Aorta (tissue), 5 donors: ENCODE data around the gene TESMIN. TPM values are rescaled to one million over a fixed set of nuclear protein-coding genes. Genes with fewer than 3 reads are reported as not detected.

Experiments
- ATAC-seq: fragments of 200-7000 bp; cut with Tn5 transposase; one replicate; pipeline ENCODE4 v1.9.1; 2022; ENCODE audit warnings: moderate library complexity; ENCODE audit not compliant: low FRiP score
- DNase-seq, 2 donors: peaks; one replicate each; pipeline ENCODE4 v3.0.0-alpha.2; 2020
- H3K27ac ChIP-seq, 2 donors: one replicate each; pipeline ENCODE4 v1.5.1; 2013; ENCODE audit warnings: low read length in 2 of 2, mild to moderate bottlenecking in 2 of 2, moderate library complexity in 2 of 2, control low read depth in 1 of 2, inconsistent platforms in 1 of 2, low read depth in 1 of 2
- H3K27me3 ChIP-seq, 2 donors: one replicate each; pipeline ENCODE4 v1.6.1; 2013; ENCODE audit warnings: control low read depth in 1 of 2, low read length in 1 of 2, mild to moderate bottlenecking in 1 of 2, moderate library complexity in 1 of 2; ENCODE audit not compliant: insufficient read depth in 2 of 2, control insufficient read depth in 1 of 2
- H3K36me3 ChIP-seq, 2 donors: one replicate each; pipeline ENCODE4 v1.6.1; 2013; ENCODE audit warnings: control low read depth in 1 of 2, low read length in 1 of 2, mild to moderate bottlenecking in 1 of 2; ENCODE audit not compliant: insufficient read depth in 2 of 2, control insufficient read depth in 1 of 2
- H3K4me1 ChIP-seq, 2 donors: one replicate each; pipeline ENCODE4 v1.6.1; 2013; ENCODE audit warnings: low read length in 2 of 2, control low read depth in 1 of 2, mild to moderate bottlenecking in 1 of 2, moderate library complexity in 1 of 2; ENCODE audit not compliant: insufficient read depth in 2 of 2, control insufficient read depth in 1 of 2
- H3K4me3 ChIP-seq, 2 donors: one replicate each; pipeline ENCODE4 v1.5.1; 2013; ENCODE audit warnings: low read length in 2 of 2, control low read depth in 1 of 2, mild to moderate bottlenecking in 1 of 2
- H3K9me3 ChIP-seq: one replicate; pipeline ENCODE4 v1.6.1; 2013; ENCODE audit warnings: mild to moderate bottlenecking, low read length; ENCODE audit not compliant: control insufficient read depth
- WGBS, 2 donors: extraction: QIAGEN DNeasy Blood & Tissue Kit; methylation state at CpG; one replicate each; pipeline ENCODE4 v1.1.7; 2013; 5-methylcytosine and 5-hydroxymethylcytosine counted together
- intact Hi-C, 2 donors: fragments of 100-400 bp; cut with DNase I; formaldehyde crosslinking; loops; one replicate each; pipeline versions ENCODE4 v1.14.2 to v1.15.0; 2022
- polyA plus RNA-seq, 2 donors: library from polyadenylated mRNA; stranded (reverse); fragments of 200-250 nt; gene quantifications; one replicate each; pipeline ENCODE4 v1.2.3, GENCODE V29; 2013
- total RNA-seq, 2 donors: library from RNA; stranded (reverse); fragmentation: NEBNext Ultra II Directional; extraction: Animal tissue kit (Norgen Biotek cat#: 25700); gene quantifications; one replicate each; pipeline ENCODE4 v1.2.1, GENCODE V29; 2021
- donor health status: healthy with polysubstance abuse.
- donor health status: Bipolar disorder and iron deficiency.
- donor health status: DM: no; HTN: no; CAD: no.
- donor health status: DM: no; HTN: no; CAD: no.
- donor health status: DM: yes; HTN: yes; CAD: no.

Gene TESMIN
- total and polyA plus RNA-seq, 4 donors = 0.10 to 1.5 (median 0.42) TPM; not detected in 1

DNA sequence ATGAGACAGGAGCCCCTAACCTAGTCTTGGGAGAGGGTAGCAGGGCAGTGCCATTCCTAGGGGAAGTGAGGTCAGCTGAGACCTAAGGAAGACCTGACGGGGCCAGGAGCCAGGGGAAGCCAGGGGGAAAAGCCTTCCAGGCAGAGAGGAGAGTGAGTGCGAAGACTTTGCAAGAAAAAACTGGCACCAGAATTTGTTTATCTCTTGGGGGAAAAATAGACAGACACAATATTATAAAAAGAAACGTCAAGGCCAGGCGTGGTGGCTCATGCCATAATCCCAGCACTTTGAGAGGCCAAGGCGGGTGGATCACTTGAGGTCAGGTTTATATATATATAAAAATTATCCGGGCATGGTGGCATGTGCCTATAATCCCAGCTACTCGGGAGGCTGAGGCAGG is 26.9 kb upstream of the TESMIN start:
- Histone ChIP-seq H3K36me3 (peaks cover 5 to 21% of the 10 kb centered on the region in 2 donors), H3K27me3 (no peaks in the 10 kb centered on the region), H3K27ac (no peak overlapping the region), H3K4me1 (no peaks in the 10 kb centered on the region), H3K9me3 (no peaks in the 10 kb centered on the region), H3K4me3 (no peak overlapping the region)
- ATAC-seq (no peak), DNase-seq (peak in 1 of 2 donors; percentile 39)
- intact Hi-C loops = no loop called here
- WGBS, 2 donors = 49 to 53% methylated on average over 7 of the region's 7 CpGs

DNA sequence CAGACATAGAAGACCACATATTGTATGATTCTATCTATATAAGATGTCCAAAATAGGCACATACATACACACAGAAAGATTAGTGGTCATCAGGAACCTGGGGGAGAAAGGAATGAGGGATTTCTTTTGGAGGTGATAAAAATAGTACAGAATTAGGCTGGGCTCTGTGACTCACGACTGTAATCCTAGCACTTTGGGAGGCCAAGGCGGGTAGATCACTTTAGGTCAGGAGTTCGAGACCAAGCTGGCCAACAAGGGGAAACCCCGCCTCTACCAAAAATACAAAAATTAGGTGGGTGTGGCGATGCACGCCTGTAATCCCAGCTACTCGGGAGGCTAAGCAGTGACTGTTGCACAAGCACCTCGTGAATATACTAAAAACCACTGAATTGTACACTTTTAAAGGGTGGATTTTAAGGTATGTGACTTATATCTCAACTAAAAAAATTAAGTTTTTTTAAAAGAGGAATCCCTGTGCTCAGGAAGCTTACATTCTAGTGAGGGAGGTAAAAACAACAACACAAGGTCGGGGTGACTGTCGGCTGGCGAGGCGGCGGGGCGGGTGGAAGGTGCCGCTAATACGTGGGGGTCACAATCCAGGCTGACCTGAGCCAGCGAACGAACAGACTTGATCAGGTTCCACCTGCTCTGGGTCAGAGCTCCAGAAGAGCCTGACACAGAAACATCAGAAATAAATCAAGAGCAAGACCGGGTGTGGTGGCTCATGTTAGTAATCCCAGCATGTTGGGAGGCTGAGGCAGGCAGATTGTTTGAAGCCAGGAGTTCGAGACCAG is 25.3 kb upstream of the TESMIN start:
- Histone ChIP-seq H3K9me3 (no peaks in the 10 kb centered on the region), H3K4me3 (no peak overlapping the region), H3K27me3 (no peaks in the 10 kb centered on the region), H3K27ac (no peak overlapping the region), H3K36me3 (peaks cover 10 to 23% of the 10 kb centered on the region in 2 donors), H3K4me1 (no peaks in the 10 kb centered on the region)
- intact Hi-C loops = no loop called here
- WGBS, 2 donors = 86% methylated on average over 20 of the region's 20 CpGs
- DNase-seq (no peak), ATAC-seq (no peak)

DNA sequence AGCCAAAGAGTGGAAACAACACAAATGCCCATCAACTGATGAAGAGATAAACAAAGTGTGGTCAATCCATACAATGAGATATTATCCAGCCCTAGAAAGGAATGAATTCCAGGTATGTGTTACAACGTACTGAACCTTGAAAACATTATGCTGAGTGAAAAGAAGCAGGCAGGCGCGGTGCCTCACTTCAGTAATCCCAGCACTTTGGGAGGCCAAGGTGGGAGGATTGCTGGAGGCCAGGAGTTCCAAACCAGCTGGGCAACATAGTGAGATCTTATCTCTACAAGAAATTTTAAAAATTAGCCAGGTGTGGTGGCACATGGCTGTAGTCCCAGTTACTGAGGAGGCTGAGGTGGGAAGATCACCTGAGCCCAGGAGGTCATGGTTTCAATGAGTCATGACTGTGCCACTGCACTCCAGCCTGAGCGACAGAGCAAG is 24.6 kb upstream of the TESMIN start:
- Histone ChIP-seq H3K4me3 (no peak overlapping the region), H3K9me3 (no peaks in the 10 kb centered on the region), H3K27ac (no peak overlapping the region), H3K4me1 (no peaks in the 10 kb centered on the region), H3K27me3 (no peaks in the 10 kb centered on the region), H3K36me3 (peaks cover 10 to 22% of the 10 kb centered on the region in 2 donors)
- 89% methylated on average over 4 of the region's 4 CpGs for WGBS, 2 donors
- DNase-seq (no peak), ATAC-seq (no peak)
- intact Hi-C loops = no loop called here

DNA sequence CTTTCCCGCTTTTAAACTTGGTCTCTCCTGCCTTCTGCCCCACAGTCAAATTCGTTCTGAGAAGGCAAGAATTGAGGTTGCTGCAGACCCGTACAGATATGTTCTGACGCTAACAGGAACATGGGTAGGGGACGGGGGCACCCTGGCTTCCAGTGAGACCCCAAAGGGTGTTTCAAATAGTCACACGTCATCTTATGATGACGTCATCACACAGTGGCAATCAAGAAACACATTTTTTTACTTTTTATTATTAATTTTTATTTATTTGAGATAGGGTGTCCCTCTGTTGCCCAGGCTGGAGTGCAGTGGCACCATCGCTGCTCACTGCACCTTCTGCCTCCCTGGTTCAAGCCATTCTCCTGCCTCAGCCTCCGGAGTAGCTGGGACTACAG is 22.9 kb upstream of the TESMIN start:
- no peak for DNase-seq
- Histone ChIP-seq H3K36me3 (peaks cover 10 to 23% of the 10 kb centered on the region in 2 donors), H3K4me1 (no peaks in the 10 kb centered on the region), H3K27me3 (no peaks in the 10 kb centered on the region), H3K4me3 (no peak overlapping the region), H3K27ac (no peak overlapping the region), H3K9me3 (no peaks in the 10 kb centered on the region)
- 82 to 84% methylated on average over 9 of the region's 9 CpGs for WGBS, 2 donors
- intact Hi-C loops = no loop called here
- no peak for ATAC-seq

DNA sequence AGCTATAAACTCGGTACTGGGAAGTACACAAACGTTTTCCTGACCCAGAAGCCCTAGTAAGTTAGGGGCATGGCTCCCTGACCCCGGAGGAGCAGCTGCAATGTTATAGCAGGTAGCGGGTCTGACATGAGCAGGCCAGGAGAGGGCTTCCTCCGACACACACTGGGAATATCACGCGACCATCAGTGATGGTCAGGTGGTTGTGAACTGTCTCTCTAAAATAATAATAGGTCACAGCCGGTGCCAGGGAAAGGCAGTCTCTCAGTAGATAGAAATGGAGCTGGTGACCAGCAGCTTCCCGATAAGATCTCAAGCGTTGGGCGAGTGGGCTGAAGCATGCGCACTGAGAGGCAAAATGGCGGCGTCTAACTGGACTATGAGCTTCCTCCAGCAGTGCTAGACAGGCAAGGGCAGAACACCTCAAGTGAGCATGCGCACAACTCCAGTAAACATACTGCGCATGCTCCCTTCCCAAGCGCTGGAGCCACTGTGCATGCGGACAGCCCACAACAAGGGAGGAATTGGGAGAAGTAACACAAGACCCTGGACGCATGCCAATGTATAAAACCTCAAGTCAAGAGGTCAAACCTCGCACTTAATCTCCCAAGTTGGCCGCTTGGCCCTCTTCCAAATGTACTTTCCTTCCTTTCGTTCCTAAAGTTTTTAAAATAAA is 22.3 kb upstream of the TESMIN start:
- ATAC-seq = no peak
- peaks cover 10 to 21% of the 10 kb centered on the region in 2 donors for H3K36me3 ChIP-seq

DNA sequence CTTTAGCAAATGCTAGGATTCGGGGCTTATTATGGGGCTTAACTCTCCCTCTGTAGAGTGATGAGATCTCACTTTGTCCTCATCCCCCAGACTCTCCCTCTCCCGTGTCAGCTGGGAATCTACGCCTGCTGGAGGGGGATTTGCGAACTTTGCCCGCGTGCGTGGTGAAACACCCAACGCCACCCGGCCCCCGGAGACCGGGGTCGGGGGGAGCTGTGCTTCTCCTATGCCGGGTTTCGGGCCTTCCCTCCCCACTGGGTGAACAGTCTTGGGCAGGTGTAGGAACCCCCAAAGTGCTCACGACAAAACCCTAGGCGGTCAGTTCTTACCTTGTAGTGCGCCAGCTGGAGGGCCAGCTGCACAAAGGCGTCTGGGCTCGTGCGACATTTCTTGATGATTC is 21.6 kb upstream of the TESMIN start:
- ATAC-seq = no peak
- Histone ChIP-seq H3K27me3 (no peaks in the 10 kb centered on the region), H3K4me1 (no peaks in the 10 kb centered on the region), H3K9me3 (no peaks in the 10 kb centered on the region), H3K27ac (no peak overlapping the region), H3K4me3 (no peak overlapping the region), H3K36me3 (peaks cover 10 to 21% of the 10 kb centered on the region in 2 donors)
- no peak for DNase-seq
- WGBS, 2 donors = 94 to 95% methylated on average over 20 of the region's 20 CpGs
- intact Hi-C loops = no loop called here

More for the DNA sequence above, 22.3 kb upstream of the TESMIN start:
- intact Hi-C loops = no loop called here
- H3K27ac ChIP-seq = no peak overlapping the region
- no peak for DNase-seq
- no peak overlapping the region for H3K4me3 ChIP-seq
- 79 to 81% methylated on average over 22 of the region's 22 CpGs for WGBS, 2 donors
- no peaks in the 10 kb centered on the region for H3K27me3 ChIP-seq
- no peaks in the 10 kb centered on the region for H3K4me1 ChIP-seq
- H3K9me3 ChIP-seq = no peaks in the 10 kb centered on the region

DNA sequence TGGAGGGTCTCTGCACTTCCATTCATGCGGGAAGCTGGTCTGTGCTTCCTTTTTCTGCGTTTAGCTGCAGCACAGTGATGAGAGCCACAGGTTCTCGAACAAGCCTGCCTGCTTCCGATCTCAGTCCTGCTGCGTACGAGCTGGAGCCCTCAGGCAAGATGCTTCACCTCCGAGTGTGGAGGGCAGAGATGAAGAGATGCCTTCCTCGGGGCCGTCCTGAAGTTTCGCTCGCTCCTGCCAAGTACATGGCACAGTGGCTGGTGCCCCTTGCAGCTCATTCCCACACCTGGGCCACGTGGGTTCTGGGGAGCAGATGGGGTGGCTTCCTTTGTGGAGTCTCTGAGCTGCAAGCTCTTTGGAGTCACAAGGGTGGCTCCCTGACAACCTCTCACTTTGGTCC is 19.5 kb upstream of the TESMIN start:
- intact Hi-C loops = no loop called here

DNA sequence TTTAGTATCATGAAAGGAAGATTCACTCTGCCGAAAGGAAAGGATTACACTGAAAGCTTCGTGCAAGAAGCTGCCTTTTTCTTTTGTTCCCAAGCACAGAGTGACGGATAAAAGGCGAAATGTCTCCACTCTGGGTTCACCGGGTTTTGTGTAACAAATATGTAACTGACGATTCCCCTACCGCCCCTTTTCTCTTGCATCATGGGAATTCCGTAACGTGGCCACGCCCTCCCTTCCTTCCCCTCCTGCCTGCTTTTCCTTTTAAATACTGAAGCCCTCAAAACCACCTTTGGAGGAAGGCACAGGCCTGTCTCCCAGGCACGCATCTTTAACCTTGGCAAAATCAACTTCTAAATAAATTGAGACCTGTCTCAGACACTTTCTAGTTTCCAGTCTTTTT is 16.4 kb upstream of the TESMIN start:
- intact Hi-C loops = no loop called here
- Histone ChIP-seq H3K36me3 (peaks cover 5 to 10% of the 10 kb centered on the region in 2 donors), H3K4me1 (no peaks in the 10 kb centered on the region), H3K4me3 (no peak overlapping the region), H3K27me3 (no peaks in the 10 kb centered on the region), H3K9me3 (no peaks in the 10 kb centered on the region), H3K27ac (no peak overlapping the region)
- ATAC-seq (no peak), DNase-seq (peak in 1 of 2 donors; percentile 5)
- WGBS, 2 donors = 92 to 94% methylated on average over 11 of the region's 11 CpGs

More for the DNA sequence above, 19.5 kb upstream of the TESMIN start:
- Histone ChIP-seq H3K36me3 (peaks cover 10 to 17% of the 10 kb centered on the region in 2 donors), H3K4me3 (no peak overlapping the region), H3K9me3 (no peaks in the 10 kb centered on the region), H3K27me3 (no peaks in the 10 kb centered on the region), H3K27ac (no peak overlapping the region), H3K4me1 (no peaks in the 10 kb centered on the region)
- ATAC-seq = no peak
- 87 to 89% methylated on average over 12 of the region's 12 CpGs for WGBS, 2 donors
- no peak for DNase-seq

DNA sequence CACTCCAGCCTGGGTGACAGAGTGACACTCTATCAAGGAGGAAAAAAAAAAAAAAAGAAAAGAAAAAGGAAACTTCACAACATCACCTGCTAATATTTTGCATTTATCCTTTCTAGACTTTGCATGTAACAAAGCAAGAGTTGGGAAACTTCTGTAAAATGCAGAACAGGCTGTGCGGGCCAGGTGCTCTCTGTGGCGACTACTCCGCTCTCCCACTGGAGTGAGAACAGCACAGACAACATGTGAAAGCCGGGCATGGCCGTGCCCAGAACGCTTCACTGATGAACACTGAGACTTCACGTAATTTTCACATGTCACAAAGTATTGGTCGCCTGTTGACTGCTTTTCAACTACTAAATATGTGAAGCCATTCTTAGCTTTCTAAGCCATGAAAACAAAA is 15.5 kb upstream of the TESMIN start:
- Histone ChIP-seq H3K4me1 (no peaks in the 10 kb centered on the region), H3K27ac (no peak overlapping the region), H3K9me3 (no peaks in the 10 kb centered on the region), H3K4me3 (no peak overlapping the region), H3K27me3 (no peaks in the 10 kb centered on the region), H3K36me3 (peaks cover 8 to 9% of the 10 kb centered on the region in 2 donors)
- DNase-seq (peak in 1 of 2 donors; percentile 62), ATAC-seq (no peak)
- WGBS, 2 donors = 95 to 96% methylated on average over 8 of the region's 8 CpGs
- intact Hi-C loops = no loop called here
